HG03558 (cell line): Measurements from ENCODE around the gene RNASE9.
"Not testable (repeated sequence)": the region's sequence is repeated elsewhere in the genome, so short reads cannot be mapped to it uniquely, and the experiment has no call there.

Experiments used
- ATAC-seq: cut with Tn5 transposase; IDR thresholded peaks from one replicate; pipeline ENCODE4 v1.9.1; 2021; ENCODE audit warnings: moderate number of reproducible peaks; ENCODE audit not compliant: unreplicated experiment; ENCODE audit errors: extremely low read depth

The RNASE9 gene

GRCh38 chr14:20530771-20531571 is 29.9 kb downstream of the RNASE9 start:
- ATAC-seq: no peak

DNA sequence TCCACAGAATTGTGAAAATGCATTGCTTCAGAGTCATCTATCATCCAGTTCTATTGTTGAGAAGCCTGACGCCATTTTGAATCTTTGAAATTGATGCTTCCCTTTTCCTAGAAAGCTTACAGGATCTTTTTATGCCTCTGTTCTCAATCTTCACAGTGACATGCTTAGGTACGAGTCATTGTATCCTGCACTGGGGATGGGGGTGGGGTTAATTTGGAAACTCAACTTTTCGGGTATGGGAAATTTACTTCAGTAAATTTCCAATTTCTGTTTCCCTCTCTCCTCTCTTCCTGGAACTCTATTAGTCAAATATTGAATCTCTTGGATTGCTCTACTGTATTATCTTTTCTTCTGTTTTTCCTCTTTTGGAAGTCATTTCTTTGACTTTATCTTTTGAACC is 31.0 kb downstream of the RNASE9 start:
- no peak for ATAC-seq

DNA sequence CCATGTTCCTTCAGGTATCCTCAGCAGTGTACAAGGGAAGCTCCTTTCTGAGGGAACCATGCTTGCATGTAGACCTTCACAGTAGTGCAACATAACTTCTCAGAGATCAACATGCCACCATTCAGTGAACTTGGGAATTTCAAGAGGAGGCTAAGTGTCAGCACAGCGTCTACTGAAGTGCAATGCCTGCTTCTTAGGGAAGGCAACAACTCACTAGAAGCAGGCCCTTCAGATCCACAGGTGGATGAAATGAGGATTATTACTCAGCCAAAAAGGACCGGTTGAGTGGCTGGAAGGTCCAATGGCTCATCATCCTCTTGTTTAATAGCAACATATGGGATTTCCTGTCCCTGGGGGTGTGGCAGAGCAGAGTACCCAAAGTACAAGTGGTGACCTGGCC is 36.8 kb downstream of the RNASE9 start:
- no peak for ATAC-seq

DNA sequence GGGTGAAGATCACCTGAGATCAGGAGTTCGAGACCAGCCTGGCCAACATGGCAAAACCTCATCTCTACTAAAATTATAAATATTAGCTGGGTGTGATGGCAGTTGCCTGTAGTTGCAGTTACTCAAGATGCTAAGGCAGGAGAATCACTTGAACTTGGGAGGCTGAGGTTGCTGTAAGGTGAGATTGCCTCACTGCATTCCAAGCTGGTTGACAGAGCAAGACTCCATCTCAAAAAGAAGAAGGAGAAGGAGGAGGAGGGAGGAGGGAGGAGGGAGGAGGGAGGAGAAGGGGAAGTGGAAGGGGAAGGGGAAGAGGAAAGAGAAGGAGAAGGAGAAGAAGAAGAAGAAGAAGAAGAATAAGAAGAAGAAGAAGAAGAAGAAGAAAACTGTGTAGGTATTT is 38.5 kb downstream of the RNASE9 start:
- no peak for ATAC-seq

DNA sequence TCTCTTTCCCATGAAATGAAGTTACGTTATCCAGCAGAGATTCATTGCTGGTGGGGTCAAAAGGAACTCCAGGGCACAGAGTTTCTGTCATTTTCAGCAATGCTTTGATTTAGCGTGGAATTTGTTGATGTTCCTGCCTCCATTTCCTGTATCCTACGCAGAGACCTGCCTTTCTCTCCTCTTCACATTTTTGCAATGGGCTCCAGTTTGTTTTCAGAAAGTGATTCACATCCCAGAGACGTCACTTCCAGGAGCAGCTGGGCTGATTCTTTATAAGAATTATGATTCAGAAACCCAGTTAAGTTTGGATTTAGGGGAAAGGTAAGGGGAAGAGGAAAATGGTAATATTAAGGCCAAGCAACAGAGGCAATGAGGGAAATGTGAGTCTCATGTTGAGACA is 43.9 kb downstream of the RNASE9 start:
- no peak for ATAC-seq

DNA sequence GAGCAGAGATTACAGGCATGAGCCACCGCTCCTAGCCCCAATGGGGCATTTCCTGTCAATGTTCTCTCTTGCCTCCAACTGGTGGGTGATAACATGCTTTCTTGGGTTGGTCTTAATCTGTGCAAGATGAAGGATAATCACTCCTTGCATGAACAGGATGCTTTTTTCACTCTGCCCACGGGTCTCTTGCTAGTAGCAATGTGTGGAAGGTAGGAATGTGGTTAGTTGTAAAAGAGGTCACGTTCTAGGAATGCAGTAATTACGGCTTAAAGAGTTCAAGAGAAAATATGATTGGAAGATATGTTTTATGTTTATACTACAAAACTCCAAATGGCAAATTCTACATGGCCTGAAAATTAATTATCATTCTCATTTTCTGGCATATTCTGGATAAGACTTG is 45.0 kb downstream of the RNASE9 start:
- ATAC-seq: no peak

DNA sequence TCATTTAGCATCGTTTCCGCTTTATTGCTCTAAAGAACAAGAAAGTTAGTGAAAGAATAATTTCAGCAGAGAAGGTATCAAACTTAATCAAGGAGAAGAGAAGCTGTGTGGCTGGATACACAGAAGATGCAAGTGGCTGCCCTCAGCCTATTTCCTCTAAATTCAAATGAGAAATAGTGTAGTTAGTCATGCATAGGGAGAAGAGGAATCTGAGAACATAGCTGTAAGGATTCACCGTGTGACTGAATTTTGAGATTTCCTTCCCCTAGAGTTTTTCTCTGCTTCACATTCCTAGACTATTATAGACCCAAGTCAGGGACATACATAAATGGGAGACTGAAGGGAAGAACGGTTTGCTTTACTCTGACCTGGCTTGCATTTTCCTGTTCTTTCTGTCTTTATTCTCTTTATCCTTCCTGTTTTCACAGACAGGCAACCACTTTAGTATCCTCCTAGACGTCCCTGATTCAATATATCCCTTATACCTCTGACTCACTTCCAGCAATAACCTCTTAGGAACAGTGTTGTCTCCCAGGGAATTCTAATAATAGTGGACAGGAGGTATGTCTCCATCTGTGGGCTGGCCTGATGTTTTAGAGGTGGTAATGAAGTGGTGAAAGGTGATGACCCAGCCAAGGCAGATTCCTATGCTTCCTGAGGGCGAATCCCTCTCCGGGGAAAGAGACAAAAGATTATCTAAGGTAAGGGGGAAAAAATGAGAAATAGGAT is 48.5 kb downstream of the RNASE9 start:
- ATAC-seq: no peak

DNA sequence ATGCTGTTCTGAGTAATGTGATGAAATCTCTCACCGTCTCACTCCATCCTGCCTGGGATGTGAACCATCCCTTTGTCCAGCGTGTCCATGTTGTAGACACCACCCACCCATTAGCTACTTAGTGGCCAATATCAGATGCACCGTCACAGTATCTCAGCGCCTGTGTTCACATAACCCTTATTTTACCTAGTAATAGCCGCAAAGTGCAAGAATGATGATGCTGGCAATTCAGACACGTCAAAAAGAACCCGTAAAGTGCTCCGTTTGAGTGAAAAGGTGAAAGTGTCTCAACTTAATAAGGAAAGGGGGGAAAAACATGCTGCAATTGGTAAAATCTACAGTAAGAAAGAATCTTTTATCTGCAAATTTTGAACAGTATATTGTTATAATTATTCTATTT is 52.5 kb downstream of the RNASE9 start:
- no peak for ATAC-seq

DNA sequence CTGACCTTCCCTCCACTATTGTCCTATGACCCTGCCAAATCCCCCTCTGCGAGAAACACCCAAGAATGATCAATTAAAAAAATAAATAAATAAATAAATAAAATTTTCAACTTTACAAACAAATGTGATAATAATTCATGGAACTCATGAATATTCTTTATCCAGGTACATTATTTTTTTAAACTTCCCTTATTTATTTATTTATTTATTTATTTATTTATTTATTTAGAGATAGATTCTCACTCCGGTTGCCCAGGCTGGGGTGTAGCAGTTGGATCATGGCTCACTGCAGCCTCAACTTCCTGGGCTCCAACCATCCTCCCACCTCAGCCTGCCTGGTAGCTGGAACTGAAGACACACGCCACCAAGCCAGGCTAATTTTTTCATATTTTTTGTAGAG is 53.3 kb downstream of the RNASE9 start:
- not testable (repeated sequence) for ATAC-seq

DNA sequence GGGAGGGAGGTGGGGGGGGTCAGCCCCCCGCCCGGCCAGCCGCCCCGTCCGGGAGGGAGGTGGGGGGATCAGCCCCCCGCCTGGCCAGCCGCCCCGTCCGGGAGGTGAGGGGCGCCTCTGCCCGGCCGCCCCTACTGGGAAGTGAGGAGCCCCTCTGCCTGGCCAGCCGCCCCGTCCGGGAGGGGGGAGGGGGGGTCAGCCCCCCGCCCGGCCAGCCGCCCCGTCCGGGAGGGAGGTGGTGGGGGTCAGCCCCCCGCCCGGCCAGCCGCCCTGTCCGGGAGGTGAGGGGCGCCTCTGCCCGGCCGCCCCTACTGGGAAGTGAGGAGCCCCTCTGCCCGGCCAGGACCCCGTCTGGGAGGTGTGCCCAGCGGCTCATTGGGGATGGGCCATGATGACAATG is 54.1 kb downstream of the RNASE9 start:
- not testable (repeated sequence) for ATAC-seq

- ATAC-seq: not testable (repeated sequence)
Observed at GRCh38 chr14:20506276-20506675, 54.6 kb downstream of the RNASE9 start.
